ENCODE measurements around the gene ZNF136.
A peak's percentile ranks its signal among the peaks of the same experiment; 100 is the strongest.

DNA sequence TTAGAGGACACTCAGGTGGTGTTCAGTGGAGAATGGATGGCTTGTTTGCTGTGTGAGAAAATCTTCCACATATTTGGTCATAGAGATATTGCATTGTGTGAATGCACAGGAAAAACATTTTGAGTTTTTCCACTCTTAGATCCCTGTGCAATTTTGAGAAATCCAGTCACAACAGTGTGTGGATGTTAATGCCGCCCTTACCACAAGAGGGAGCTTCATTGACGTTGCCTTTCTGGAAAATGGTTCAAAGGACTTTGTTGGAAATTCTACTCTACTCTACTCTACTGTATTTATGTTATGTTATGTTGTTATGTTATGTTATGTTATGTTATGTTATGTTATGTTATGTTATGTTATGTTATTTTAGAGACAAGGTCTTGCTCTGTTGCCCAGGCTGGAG, 36.2 kb upstream of the ZNF136 start:
- no peak for TF ChIP-seq POLR2A (IDR thresholded peaks at IDR 0.05)
- TF ChIP-seq CTCF (IDR thresholded peaks at IDR 0.05) = peak; percentile 32 to 53 (median 39)

Measured in transverse colon (tissue), 3 donors.